SH-SY5Y (cell line): ENCODE measurements around the gene KRT2.

Experiments used
- GATA2 ChIP-seq: IDR thresholded peaks from 2 replicates; pipeline ENCODE4 v1.6.1; 2011; ENCODE audit warnings: mild to moderate bottlenecking, low read depth, low read length
- GATA3 ChIP-seq: IDR thresholded peaks from 2 replicates; pipeline ENCODE4 v1.6.1; 2011; ENCODE audit warnings: low read depth, mild to moderate bottlenecking, low read length, moderate library complexity

Gene KRT2

DNA sequence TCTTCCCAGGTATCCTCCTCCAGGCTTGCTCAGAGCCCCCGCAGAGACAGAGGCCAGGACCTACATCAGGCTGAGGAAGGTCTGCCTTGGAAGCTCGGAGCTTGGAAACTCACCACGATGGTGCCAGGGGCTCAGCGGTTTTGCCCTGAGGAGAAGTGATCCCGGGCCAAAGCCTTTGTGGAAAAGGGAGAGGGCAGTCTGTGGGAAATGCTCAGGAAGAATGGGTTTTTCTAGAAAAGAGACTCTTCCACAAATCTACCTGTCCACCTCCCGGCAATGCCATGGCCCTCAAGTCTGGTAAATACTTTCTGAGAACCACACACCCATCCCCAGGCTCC lies 8.0 kb downstream of the KRT2 start:
- TF ChIP-seq GATA2 = no peak
- no peak for TF ChIP-seq GATA3

DNA sequence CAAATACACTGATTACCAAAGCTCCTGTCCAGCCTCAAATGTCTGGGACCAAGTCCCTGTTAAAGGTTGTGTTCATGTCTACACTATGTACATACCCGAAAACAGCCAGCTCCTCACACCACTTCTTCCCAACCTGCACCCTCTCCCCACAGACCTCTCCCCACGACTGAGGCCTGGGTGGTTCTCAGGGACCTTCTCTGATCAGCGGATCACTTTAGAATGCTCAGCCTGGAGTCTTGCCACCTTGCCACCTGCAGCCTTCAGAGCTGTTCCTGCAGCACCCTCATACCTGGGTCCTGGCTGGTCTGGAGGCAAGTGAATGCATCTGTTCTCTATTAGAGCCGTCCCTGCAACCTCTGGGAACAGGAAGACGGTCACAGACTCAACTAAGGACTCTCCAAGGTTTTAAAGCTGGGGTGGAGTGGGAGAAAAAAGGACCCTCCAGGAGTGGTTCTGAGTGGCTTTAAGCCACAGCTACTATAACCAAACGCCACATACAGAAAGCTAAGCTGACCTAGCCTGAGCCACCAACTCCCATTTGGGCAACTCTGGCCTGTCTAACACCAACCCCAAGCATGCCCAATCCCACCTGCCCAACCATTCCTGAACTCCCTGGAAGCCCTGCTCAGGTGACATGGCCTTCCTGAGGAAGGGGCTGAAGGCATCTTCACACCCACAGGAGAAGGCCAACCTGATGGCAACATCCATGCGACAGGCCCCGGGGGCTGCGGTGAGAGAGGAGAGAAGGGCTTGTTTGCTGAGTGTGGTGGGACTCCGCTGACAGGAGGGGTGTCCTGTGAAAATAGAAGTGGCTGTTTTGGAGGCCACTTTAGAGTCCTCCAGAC lies 8.6 kb downstream of the KRT2 start:
- no peak for TF ChIP-seq GATA2
- TF ChIP-seq GATA3 = no peak

DNA sequence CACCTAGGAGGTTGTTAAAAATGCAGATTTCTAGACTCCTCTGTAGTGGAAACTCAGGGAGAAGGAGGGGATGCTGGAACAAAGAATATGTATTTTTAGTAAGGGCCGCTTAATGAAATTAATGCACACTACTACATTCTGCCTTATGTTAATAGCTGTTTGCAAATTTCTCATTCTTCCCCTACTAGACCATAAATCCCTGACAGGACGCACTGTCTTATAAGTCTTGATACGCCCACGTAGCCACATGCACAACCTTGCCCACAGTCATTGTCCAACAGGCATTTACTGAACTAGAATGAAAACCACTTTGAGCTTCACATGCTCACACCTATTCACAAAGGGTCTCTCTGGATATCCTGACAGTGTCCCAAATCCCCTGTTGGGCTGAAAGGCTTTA lies 10.5 kb downstream of the KRT2 start:
- no peak for TF ChIP-seq GATA3
- TF ChIP-seq GATA2 = no peak

- TF ChIP-seq GATA2 (no peak), GATA3 (no peak)
Observed at GRCh38 chr12:52637299-52637698, 14.7 kb downstream of the KRT2 start.

DNA sequence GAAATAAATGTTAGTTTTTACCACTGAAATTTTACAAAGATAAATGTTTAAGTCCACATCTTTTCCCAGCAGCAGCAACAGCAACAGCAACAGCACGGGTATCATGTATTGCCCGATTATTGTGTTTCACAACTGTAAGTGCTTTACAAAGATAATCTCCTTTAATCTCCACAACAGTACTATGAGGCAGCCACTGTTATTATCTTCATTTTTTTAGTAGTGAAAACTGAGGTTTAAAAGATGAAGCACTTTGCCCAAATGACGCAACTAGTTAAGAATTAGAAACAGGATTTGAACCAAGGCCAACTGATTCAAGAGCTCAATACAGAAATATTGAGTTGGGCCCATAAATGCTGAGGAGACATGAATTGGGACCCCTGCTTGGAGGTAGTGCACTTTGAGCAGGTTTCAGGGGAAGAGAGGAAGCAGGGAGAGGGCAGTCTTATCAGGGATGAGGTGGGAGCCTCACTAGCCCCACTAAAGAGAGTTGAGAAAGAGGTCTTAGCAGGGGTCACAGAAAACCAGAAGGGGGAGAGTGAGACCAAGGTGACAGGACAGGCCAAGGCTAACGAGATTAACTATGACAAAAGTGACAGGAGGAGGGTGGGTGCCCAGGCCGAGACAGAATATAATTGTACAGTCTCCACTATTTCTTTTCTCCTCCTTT lies 15.3 kb downstream of the KRT2 start:
- TF ChIP-seq GATA2 (no peak), GATA3 (no peak)

GRCh38 chr12:52636189-52636588 lies 15.8 kb downstream of the KRT2 start:
- TF ChIP-seq GATA3 = no peak
- TF ChIP-seq GATA2 = no peak

GRCh38 chr12:52634266-52635056 lies 17.6 kb downstream of the KRT2 start:
- TF ChIP-seq GATA3 (no peak), GATA2 (no peak)

GRCh38 chr12:52633383-52633782 lies 18.6 kb downstream of the KRT2 start:
- TF ChIP-seq GATA3 = no peak
- no peak for TF ChIP-seq GATA2

DNA sequence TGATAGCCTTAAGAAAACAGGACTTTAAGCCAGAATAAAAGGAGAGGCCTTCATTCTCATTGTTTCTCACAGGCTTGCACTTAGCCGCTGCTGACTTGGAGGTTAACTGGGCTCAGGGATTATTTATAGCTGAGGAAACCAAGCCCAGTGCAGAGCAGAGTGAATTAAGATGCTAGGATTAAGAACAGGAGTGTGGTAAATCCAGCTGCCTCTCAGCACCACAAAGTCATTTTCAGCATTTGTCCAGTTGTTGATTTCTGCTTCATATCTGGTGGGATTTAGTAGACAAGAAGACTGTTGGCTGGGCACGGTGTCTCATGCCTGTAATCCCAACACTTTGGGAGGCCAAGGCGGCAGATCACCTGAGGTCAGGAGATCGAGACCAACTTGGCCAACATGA lies 19.4 kb downstream of the KRT2 start:
- TF ChIP-seq GATA3 (no peak), GATA2 (no peak)

GRCh38 chr12:52631676-52632459 lies 20.1 kb downstream of the KRT2 start:
- TF ChIP-seq GATA2 = no peak

GRCh38 chr12:52631264-52631663 lies 20.7 kb downstream of the KRT2 start:
- TF ChIP-seq GATA2 = no peak

- TF ChIP-seq GATA3 (no peak), GATA2 (no peak)
Observed at GRCh38 chr12:52630599-52631200, 21.3 kb downstream of the KRT2 start.

GRCh38 chr12:52630008-52630500 lies 22.0 kb downstream of the KRT2 start:
- TF ChIP-seq GATA2 = no peak
- no peak for TF ChIP-seq GATA3

- no peak for TF ChIP-seq GATA3
- TF ChIP-seq GATA2 = no peak
Observed at GRCh38 chr12:52629281-52630007, 22.6 kb downstream of the KRT2 start.
